Panc1 (cell line): ENCODE results near the gene TTLL7. TPM values are rescaled to one million over a fixed set of nuclear protein-coding genes. Genes with fewer than 3 reads are reported as not detected.

ENCODE experiments used
- ATAC-seq: fragments of 200-7000 bp; cut with Tn5 transposase; 2 replicates; pipeline ENCODE4 v1.9.1; 2020; ENCODE audit warnings: mild to moderate bottlenecking, moderate library complexity
- BruUV-seq: library from RNA; stranded (reverse); fragments of 400-500 nt; replicated peaks from 2 replicates; lab custom pipeline; 2021; lab: Mats Ljungman, UMichigan
- CTCF ChIA-PET: fragments of 300-600 bp; sonication (Branson Sonifier 250); formaldehyde crosslinking; loops from one replicate; lab custom pipeline; 2022; ENCODE audit warnings: antibody characterized with exemption; lab: Charles Lee
- POLR2A ChIA-PET: fragments of 300-600 bp; sonication (Branson Sonifier 250); formaldehyde crosslinking; loops from one replicate; lab custom pipeline; 2022; ENCODE audit warnings: antibody characterized with exemption; lab: Charles Lee
- DNase-seq: peaks from one replicate; pipeline ENCODE4 v3.0.0-alpha.2; 2010; ENCODE audit warnings: low read depth, low spot score
- H3K27ac ChIP-seq: 2 replicates; pipeline ENCODE4 v1.5.1; 2011; ENCODE audit warnings: mild to moderate bottlenecking, low read length, inconsistent platforms
- H3K27me3 ChIP-seq: fragments of 200-500 bp; sonication (Bioruptor generic); 2 replicates; pipeline ENCODE4 v1.6.0; 2014; ENCODE audit warnings: low read length, inconsistent platforms; ENCODE audit not compliant: control insufficient read depth, insufficient read depth
- H3K36me3 ChIP-seq: fragments of 200-500 bp; sonication (Bioruptor generic); 2 replicates; pipeline ENCODE4 v1.5.1; 2014; ENCODE audit warnings: inconsistent platforms, mild to moderate bottlenecking, low read length, moderate library complexity; ENCODE audit not compliant: control insufficient read depth, insufficient read depth
- H3K4me1 ChIP-seq: 2 replicates; pipeline ENCODE4 v1.5.1; 2011; ENCODE audit warnings: inconsistent platforms, mild to moderate bottlenecking, low read length, moderate library complexity; ENCODE audit not compliant: control insufficient read depth, insufficient read depth
- H3K4me3 ChIP-seq, 2 experiments: 2 replicates each; pipeline ENCODE4 v1.5.1; 2011 to 2012; ENCODE audit warnings: low read depth in 2 of 2, low read length in 2 of 2, mild to moderate bottlenecking in 2 of 2, inconsistent platforms in 1 of 2, moderate library complexity in 1 of 2
- H3K9me3 ChIP-seq: fragments of 200-500 bp; sonication (Bioruptor generic); 2 replicates; pipeline ENCODE4 v1.5.1; 2014; ENCODE audit warnings: low read depth, mild to moderate bottlenecking, inconsistent platforms, low read length, moderate library complexity; ENCODE audit not compliant: control insufficient read depth, insufficient read depth
- POLR2AphosphoS5 ChIP-seq: IDR thresholded peaks from 2 replicates; pipeline ENCODE4 v1.6.1; 2012; ENCODE audit warnings: mild to moderate bottlenecking, low read depth, low read length, moderate library complexity
- SIN3A ChIP-seq: IDR thresholded peaks from 2 replicates; pipeline ENCODE4 v1.6.1; 2012; ENCODE audit warnings: low read depth, mild to moderate bottlenecking, low read length, moderate library complexity, borderline replicate concordance; ENCODE audit not compliant: insufficient read depth
- TCF7L2 ChIP-seq: IDR thresholded peaks from 2 replicates; pipeline ENCODE4 v1.6.1; 2011; ENCODE audit warnings: mild to moderate bottlenecking, low read depth, low read length, inconsistent platforms
- in situ Hi-C: cut with HindIII; loops from 2 replicates; pipeline ENCODE4 v1.10.0; 2016; ENCODE audit warnings: low sequenced_read_pairs, low pct_unique_long_range_greater_than_20kb
- intact Hi-C: fragments of 100-400 bp; cut with micrococcal nuclease; formaldehyde crosslinking; loops from one replicate; pipeline ENCODE4 v1.10.0; 2022; ENCODE audit not compliant: unreplicated experiment
- total RNA-seq: library from RNA; stranded (reverse); gene quantifications from one replicate; pipeline ENCODE4 v1.2.1, GENCODE V29; 2021; ENCODE audit not compliant: unreplicated experiment
- TF ChIP-seq, protein P1 (sequence below), 2 experiments: IDR thresholded peaks; 2 replicates each; pipeline ENCODE4 v1.6.1; 2011 to 2012; ENCODE audit warnings: low read depth in 2 of 2, control low read depth in 1 of 2, low read length in 1 of 2, mild to moderate bottlenecking in 1 of 2, moderate library complexity in 1 of 2; ENCODE audit not compliant: insufficient read depth in 1 of 2
- TF ChIP-seq, protein P2 (sequence below): fragments of 450-650 bp; IDR thresholded peaks from 2 replicates; pipeline ENCODE4 v1.5.1; 2017; ENCODE audit warnings: mild to moderate bottlenecking

Gene TTLL7
- total RNA-seq, 1 experiment from 2014 or later: 31.4 TPM

DNA sequence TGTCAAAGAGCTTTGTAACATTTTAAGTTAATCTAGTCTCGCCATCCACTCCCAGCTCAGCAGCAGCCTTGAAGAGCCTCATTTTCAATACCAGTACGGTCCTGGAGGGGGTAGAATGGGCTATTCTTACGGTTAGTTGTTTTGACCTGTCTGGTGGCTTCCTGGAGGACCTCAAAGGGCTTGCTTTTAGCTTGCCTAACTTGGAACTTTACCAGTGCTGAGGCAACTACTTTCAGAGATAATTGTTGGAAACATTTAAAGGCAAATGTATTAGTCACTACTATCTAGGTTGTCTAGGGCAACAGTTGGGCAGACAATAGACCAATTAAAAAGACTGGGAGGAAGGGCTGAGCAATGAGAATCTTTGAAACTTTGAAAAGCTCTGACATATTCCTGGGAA, 56.0 kb downstream of the TTLL7 start:
- POLR2A ChIA-PET: no interaction called here
- CTCF ChIA-PET: interaction anchor here (0.6 kb wide), 1 partner anchor 1383 kb away, joined by 3 read pairs; no protein-coding TSS in a partner anchor
- intact Hi-C loops (no loop called here), in situ Hi-C loops (no loop called here)
- TF ChIP-seq, protein P1, sequence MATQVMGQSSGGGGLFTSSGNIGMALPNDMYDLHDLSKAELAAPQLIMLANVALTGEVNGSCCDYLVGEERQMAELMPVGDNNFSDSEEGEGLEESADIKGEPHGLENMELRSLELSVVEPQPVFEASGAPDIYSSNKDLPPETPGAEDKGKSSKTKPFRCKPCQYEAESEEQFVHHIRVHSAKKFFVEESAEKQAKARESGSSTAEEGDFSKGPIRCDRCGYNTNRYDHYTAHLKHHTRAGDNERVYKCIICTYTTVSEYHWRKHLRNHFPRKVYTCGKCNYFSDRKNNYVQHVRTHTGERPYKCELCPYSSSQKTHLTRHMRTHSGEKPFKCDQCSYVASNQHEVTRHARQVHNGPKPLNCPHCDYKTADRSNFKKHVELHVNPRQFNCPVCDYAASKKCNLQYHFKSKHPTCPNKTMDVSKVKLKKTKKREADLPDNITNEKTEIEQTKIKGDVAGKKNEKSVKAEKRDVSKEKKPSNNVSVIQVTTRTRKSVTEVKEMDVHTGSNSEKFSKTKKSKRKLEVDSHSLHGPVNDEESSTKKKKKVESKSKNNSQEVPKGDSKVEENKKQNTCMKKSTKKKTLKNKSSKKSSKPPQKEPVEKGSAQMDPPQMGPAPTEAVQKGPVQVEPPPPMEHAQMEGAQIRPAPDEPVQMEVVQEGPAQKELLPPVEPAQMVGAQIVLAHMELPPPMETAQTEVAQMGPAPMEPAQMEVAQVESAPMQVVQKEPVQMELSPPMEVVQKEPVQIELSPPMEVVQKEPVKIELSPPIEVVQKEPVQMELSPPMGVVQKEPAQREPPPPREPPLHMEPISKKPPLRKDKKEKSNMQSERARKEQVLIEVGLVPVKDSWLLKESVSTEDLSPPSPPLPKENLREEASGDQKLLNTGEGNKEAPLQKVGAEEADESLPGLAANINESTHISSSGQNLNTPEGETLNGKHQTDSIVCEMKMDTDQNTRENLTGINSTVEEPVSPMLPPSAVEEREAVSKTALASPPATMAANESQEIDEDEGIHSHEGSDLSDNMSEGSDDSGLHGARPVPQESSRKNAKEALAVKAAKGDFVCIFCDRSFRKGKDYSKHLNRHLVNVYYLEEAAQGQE (IDR thresholded peaks at IDR 0.05; ENCODE audit: insufficient read depth in 1 of 2, low read depth in 2 of 2, low read length in 1 of 2): no peak
- TF ChIP-seq POLR2AphosphoS5 (no peak), SIN3A (no peak), TCF7L2 (no peak)
- TF ChIP-seq, protein P2, sequence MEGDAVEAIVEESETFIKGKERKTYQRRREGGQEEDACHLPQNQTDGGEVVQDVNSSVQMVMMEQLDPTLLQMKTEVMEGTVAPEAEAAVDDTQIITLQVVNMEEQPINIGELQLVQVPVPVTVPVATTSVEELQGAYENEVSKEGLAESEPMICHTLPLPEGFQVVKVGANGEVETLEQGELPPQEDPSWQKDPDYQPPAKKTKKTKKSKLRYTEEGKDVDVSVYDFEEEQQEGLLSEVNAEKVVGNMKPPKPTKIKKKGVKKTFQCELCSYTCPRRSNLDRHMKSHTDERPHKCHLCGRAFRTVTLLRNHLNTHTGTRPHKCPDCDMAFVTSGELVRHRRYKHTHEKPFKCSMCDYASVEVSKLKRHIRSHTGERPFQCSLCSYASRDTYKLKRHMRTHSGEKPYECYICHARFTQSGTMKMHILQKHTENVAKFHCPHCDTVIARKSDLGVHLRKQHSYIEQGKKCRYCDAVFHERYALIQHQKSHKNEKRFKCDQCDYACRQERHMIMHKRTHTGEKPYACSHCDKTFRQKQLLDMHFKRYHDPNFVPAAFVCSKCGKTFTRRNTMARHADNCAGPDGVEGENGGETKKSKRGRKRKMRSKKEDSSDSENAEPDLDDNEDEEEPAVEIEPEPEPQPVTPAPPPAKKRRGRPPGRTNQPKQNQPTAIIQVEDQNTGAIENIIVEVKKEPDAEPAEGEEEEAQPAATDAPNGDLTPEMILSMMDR: peak; percentile 13; the same call in 1 of the 2 replicates
- Histone ChIP-seq H3K27ac (no peak overlapping the region), H3K9me3 (peaks cover 9% of the 10 kb centered on the region; the same call in 1 of the 2 replicates), H3K36me3 (no peaks in the 10 kb centered on the region), H3K4me3 (no peak overlapping the region), H3K27me3 (no peaks in the 10 kb centered on the region), H3K4me1 (no peaks in the 10 kb centered on the region)
- BruUV-seq: no TSS peak
- DNase-seq (no peak), ATAC-seq (no peak)

DNA sequence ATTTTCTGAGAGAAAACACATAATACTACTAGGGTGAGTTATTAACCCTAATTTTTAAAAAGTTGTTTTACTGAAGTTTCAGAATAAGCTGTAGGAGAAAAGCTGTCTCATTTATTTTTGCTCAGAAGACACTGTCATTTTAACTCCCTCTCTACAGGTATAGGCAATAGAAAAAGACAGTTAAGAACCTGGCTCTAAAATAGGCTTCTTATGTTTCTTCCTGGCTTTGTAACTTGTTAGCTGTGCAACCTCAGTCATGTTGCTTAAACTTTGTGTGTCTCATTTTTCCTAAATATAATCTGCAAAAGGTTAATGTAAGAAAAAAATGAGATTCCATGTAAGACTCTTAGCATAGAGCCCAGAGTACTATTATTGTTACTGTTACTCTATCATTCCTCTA, 64.4 kb downstream of the TTLL7 start:
- ATAC-seq: no peak
- Histone ChIP-seq H3K27me3 (no peaks in the 10 kb centered on the region), H3K4me3 (no peak overlapping the region), H3K9me3 (no peaks in the 10 kb centered on the region), H3K4me1 (no peaks in the 10 kb centered on the region), H3K27ac (no peak overlapping the region), H3K36me3 (no peaks in the 10 kb centered on the region)
- intact Hi-C loops: loop anchor here (5.0 to 10.0 kb wide), 3 partner anchors 498 to 840 kb away; no protein-coding TSS in a partner anchor
- no peak for DNase-seq
- no TSS peak for BruUV-seq
- POLR2A ChIA-PET: interaction anchor here (0.6 kb wide), 1 partner anchor 11 kb away, joined by 3 read pairs; no protein-coding TSS in a partner anchor
- TF ChIP-seq, protein P1 (IDR thresholded peaks at IDR 0.05; ENCODE audit: insufficient read depth in 1 of 2, low read depth in 2 of 2, low read length in 1 of 2): no peak
- TF ChIP-seq TCF7L2 (no peak), POLR2AphosphoS5 (no peak), SIN3A (no peak)
- TF ChIP-seq, protein P2: no peak
- CTCF ChIA-PET: interaction anchor here (0.5 kb wide), 1 partner anchor 191 kb away, joined by 3 read pairs; no protein-coding TSS in a partner anchor
- in situ Hi-C loops: no loop called here
